Lung (tissue), 12 donors: ENCODE data around the gene CDK2. TPM values are rescaled to one million over a fixed set of nuclear protein-coding genes. Genes with fewer than 3 reads are reported as not detected.

ENCODE experiments used
- ATAC-seq: fragments of 200-7000 bp; cut with Tn5 transposase; one replicate; pipeline ENCODE4 v1.9.1; 2020; ENCODE audit warnings: moderate number of reproducible peaks; ENCODE audit not compliant: insufficient read depth, low FRiP score
- DNase-seq, 3 donors: peaks; one replicate each; pipeline ENCODE4 v3.0.0-alpha.2; 2013 to 2017
- H3K27ac ChIP-seq, 2 donors: one replicate each; pipeline ENCODE4 v1.5.1; 2013; ENCODE audit warnings: mild to moderate bottlenecking in 2 of 2, moderate library complexity in 2 of 2, control low read depth in 1 of 2, inconsistent platforms in 1 of 2, low read depth in 1 of 2, low read length in 1 of 2
- H3K27me3 ChIP-seq, 3 donors: one replicate each; pipeline ENCODE4 v1.5.1; 2013; ENCODE audit warnings: low read length in 2 of 3; ENCODE audit not compliant: control insufficient read depth in 3 of 3, insufficient read depth in 3 of 3
- H3K36me3 ChIP-seq, 4 donors: one replicate each; pipeline ENCODE4 v1.5.1; 2013; ENCODE audit warnings: low read length in 4 of 4, mild to moderate bottlenecking in 1 of 4, moderate library complexity in 1 of 4; ENCODE audit not compliant: control insufficient read depth in 4 of 4, insufficient read depth in 4 of 4
- H3K4me1 ChIP-seq, 5 donors: one replicate each; pipeline ENCODE4 v1.5.1; 2013; ENCODE audit warnings: low read length in 5 of 5, mild to moderate bottlenecking in 2 of 5, moderate library complexity in 1 of 5; ENCODE audit not compliant: control insufficient read depth in 5 of 5, insufficient read depth in 5 of 5
- H3K4me3 ChIP-seq: one replicate; pipeline ENCODE4 v1.5.1; 2013; ENCODE audit warnings: mild to moderate bottlenecking, control low read depth, moderate library complexity
- H3K9ac ChIP-seq, 2 donors: one replicate each; pipeline ENCODE4 v1.5.1; 2013; ENCODE audit warnings: low read length in 2 of 2, control low read depth in 1 of 2; ENCODE audit not compliant: insufficient read depth in 1 of 2
- H3K9me3 ChIP-seq, 4 donors: one replicate each; pipeline ENCODE4 v1.5.1; 2013; ENCODE audit warnings: low read length in 3 of 4, mild to moderate bottlenecking in 1 of 4, moderate library complexity in 1 of 4; ENCODE audit not compliant: control insufficient read depth in 4 of 4, insufficient read depth in 3 of 4
- WGBS, 2 donors: extraction: QIAGEN DNeasy Blood & Tissue Kit; methylation state at CpG; one replicate each; pipeline ENCODE4 v1.1.7; 2013; 5-methylcytosine and 5-hydroxymethylcytosine counted together
- polyA plus RNA-seq, 2 donors: library from polyadenylated mRNA; stranded (reverse); fragments of 200-250 nt; gene quantifications; one replicate each; pipeline ENCODE4 v1.2.1, GENCODE V29; 2013
- total RNA-seq, 2 donors: library from RNA; depleted of rRNA in 1 of 2; stranded (reverse); fragments of >200 nt in 1 of 2; gene quantifications; one replicate each; pipeline ENCODE4 v1.2.1, GENCODE V29; 2014 to 2021
- TF ChIP-seq, protein P1 (sequence below): IDR thresholded peaks from 2 replicates; pipeline ENCODE4 v1.5.1; 2012; ENCODE audit warnings: mild to moderate bottlenecking; ENCODE audit errors: control extremely low read depth, extremely low read depth
- donor health status: control.
- donor health status: control.
- donor health status: Bipolar disorder and iron deficiency.
- donor health status: healthy.
- donor health status: DM: yes; HTN: yes; CAD: no.

The CDK2 gene
- total and polyA plus RNA-seq, 4 donors: 13.0 to 28.0 (median 26.5) TPM

DNA sequence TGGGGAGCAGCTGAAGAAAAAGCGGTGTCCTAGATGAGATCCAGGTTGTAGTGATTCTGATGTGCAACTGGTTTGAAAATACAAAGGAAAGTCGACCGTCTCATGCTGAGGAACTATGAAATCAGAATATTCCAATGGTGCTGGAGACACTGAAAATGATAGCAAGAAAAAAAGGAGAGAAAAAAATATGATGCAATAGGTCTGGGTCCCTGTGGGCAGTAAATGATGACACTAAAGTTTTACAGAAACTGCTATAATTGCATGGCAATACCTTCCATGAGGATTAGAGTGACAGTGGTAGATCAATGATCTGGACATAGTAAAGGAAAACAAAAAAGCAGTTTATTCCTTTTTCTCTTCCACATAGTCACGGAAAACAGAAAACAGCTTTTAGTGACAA, 41.3 kb upstream of the CDK2 start:
- TF ChIP-seq, protein P1, sequence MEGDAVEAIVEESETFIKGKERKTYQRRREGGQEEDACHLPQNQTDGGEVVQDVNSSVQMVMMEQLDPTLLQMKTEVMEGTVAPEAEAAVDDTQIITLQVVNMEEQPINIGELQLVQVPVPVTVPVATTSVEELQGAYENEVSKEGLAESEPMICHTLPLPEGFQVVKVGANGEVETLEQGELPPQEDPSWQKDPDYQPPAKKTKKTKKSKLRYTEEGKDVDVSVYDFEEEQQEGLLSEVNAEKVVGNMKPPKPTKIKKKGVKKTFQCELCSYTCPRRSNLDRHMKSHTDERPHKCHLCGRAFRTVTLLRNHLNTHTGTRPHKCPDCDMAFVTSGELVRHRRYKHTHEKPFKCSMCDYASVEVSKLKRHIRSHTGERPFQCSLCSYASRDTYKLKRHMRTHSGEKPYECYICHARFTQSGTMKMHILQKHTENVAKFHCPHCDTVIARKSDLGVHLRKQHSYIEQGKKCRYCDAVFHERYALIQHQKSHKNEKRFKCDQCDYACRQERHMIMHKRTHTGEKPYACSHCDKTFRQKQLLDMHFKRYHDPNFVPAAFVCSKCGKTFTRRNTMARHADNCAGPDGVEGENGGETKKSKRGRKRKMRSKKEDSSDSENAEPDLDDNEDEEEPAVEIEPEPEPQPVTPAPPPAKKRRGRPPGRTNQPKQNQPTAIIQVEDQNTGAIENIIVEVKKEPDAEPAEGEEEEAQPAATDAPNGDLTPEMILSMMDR: no peak
- 83 to 86% methylated on average over 4 of the region's 4 CpGs for WGBS, 2 donors
- Histone ChIP-seq H3K27ac (no peak overlapping the region), H3K27me3 (no peaks in the 10 kb centered on the region), H3K4me3 (no peak overlapping the region), H3K9me3 (no peaks in the 10 kb centered on the region), H3K36me3 (peaks cover 0 to 7% (median 5%) of the 10 kb centered on the region in 4 donors), H3K4me1 (peaks cover 0 to 20% (median 0%) of the 10 kb centered on the region in 5 donors), H3K9ac (no peak overlapping the region)
- no peak for DNase-seq
- no peak for ATAC-seq

DNA sequence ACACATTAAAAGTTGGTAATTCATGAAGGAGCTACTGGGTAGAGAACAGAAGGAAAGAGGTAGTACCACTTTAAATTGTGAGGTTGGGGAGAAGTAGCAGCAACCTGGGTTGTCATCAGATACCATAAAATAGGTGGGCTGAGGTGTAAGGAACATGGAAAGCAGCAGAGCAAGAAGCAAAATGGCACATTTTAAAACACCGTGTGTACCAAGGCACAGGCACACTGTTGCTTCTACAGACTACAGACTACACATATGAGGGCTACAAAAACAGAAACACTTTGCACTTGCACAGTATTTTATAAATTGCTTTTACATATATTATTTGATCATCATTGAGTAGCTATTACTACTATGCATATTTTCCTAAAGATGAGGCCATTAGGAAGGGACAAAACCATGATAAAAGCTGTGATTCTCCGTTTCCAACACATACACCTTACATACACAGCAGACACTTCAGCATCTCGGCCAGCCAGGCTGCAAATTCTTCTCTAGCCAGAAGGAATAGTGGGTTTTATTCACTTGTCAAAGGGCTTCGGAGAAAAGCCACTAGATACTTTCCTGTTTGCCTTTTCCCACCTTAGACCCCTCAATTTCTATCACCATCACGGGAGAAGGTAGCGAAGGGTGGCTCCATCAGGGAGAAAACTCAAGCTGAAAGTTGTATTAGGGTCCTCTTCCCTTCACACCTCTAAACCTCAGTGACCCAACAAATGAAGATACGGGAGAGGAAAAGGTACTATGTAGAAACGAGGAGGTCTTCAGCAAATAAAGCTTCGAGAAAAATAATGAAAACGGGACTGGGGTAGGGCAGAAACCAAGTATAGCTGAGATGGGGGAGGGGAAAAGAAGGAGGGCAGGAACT, 40.5 kb upstream of the CDK2 start:
- Histone ChIP-seq H3K9me3 (no peaks in the 10 kb centered on the region), H3K9ac (peak overlapping the region; percentile 76 to 97), H3K4me3 (peak overlapping the region; percentile 88), H3K36me3 (peaks cover 0 to 7% (median 5%) of the 10 kb centered on the region in 4 donors), H3K27ac (peak overlapping the region; percentile 81 to 96), H3K27me3 (no peaks in the 10 kb centered on the region), H3K4me1 (peaks cover 0 to 26% (median 3%) of the 10 kb centered on the region in 5 donors)
- WGBS, 2 donors: 11 to 20% methylated on average over 10 of the region's 10 CpGs
- ATAC-seq (no peak), DNase-seq (no peak)
- TF ChIP-seq, protein P1: no peak

GRCh38 chr12:55926738-55927587, 39.7 kb upstream of the CDK2 start:
- Histone ChIP-seq H3K4me1 (peaks cover 0 to 31% (median 6%) of the 10 kb centered on the region in 5 donors), H3K4me3 (peak overlapping the region; percentile 88), H3K27me3 (no peaks in the 10 kb centered on the region), H3K9me3 (no peaks in the 10 kb centered on the region), H3K36me3 (peaks cover 0 to 7% (median 4%) of the 10 kb centered on the region in 4 donors), H3K27ac (peak overlapping the region; percentile 81 to 96), H3K9ac (peak overlapping the region; percentile 76 to 97)
- TF ChIP-seq, protein P1: peak; percentile 31
- ATAC-seq (peak; percentile 81), DNase-seq (peak; percentile 94 to 97 (median 96))
- 0% methylated on average over 42 of the region's 42 CpGs for WGBS, 2 donors
